H1 (cell line): Measurements from ENCODE around the gene ODC1. TPM values are rescaled to one million over a fixed set of nuclear protein-coding genes. Genes with fewer than 3 reads are reported as not detected.

Experiments used
- CBX8 ChIP-seq: fragments of 300-800, 300-1000 bp; sonication (generic); IDR thresholded peaks from 2 replicates; pipeline ENCODE4 v1.7.1; 2016; ENCODE audit warnings: low read depth, low read length, borderline replicate concordance
- CHD2 ChIP-seq: IDR thresholded peaks from 2 replicates; pipeline ENCODE4 v1.6.1; 2012; ENCODE audit warnings: low read length, improper control_type of control experiment
- HDAC2 ChIP-seq, 2 experiments: fragments of 300-600 bp in 1 of 2; sonication (generic) in 1 of 2; IDR thresholded peaks; 2 replicates each; pipeline ENCODE4 v1.6.1; 2011 to 2012; ENCODE audit warnings: low read depth in 2 of 2, low read length in 2 of 2, mild to moderate bottlenecking in 2 of 2, moderate library complexity in 2 of 2, borderline replicate concordance in 1 of 2, inconsistent platforms in 1 of 2
- KDM1A ChIP-seq: fragments of 200-600, 300-600 bp; sonication (generic); IDR thresholded peaks from 2 replicates; pipeline ENCODE4 v1.7.1; 2016; ENCODE audit warnings: mild to moderate bottlenecking, low read length, borderline replicate concordance
- NRF1 ChIP-seq: IDR thresholded peaks from 2 replicates; pipeline ENCODE4 v1.6.1; 2011; ENCODE audit warnings: mild to moderate bottlenecking, low read depth, low read length, improper control_type of control experiment
- POLR2AphosphoS5 ChIP-seq: IDR thresholded peaks from 2 replicates; pipeline ENCODE4 v1.6.1; 2011; ENCODE audit warnings: low read depth, low read length
- polyA plus RNA-seq, 7 experiments: library from polyadenylated mRNA; depleted of rRNA in 3 of 7; stranded (reverse) in 5 of 7; unstranded in 2 of 7; fragments of >200 nt in 5 of 7; fragments of 200-250 nt in 2 of 7; gene quantifications; 1 replicate in 5 of 7; 2 replicates in 1 of 7; 4 replicates in 1 of 7; pipeline versions ENCODE4 v1.2.1 to v1.2.3, GENCODE V29; 2011 to 2013; ENCODE audit warnings: missing spikeins in 2 of 7, mixed read lengths in 2 of 7
- total RNA-seq: library from RNA; stranded (reverse); fragmentation: NEBNext Ultra II Directional; extraction: Animal tissue kit (Norgen Biotek cat#: 25700); gene quantifications from 2 replicates; pipeline ENCODE4 v1.2.1, GENCODE V29; 2021
- TF ChIP-seq, protein P1 (sequence below): IDR thresholded peaks from 2 replicates; pipeline ENCODE4 v1.6.1; 2012; ENCODE audit warnings: inconsistent platforms

ODC1 gene
- total and polyA plus RNA-seq, 2 of the 8 experiments (the other 6 are each of a cell fraction or from before 2014, with no cell fraction given), result 57.2 to 76.7 TPM

DNA sequence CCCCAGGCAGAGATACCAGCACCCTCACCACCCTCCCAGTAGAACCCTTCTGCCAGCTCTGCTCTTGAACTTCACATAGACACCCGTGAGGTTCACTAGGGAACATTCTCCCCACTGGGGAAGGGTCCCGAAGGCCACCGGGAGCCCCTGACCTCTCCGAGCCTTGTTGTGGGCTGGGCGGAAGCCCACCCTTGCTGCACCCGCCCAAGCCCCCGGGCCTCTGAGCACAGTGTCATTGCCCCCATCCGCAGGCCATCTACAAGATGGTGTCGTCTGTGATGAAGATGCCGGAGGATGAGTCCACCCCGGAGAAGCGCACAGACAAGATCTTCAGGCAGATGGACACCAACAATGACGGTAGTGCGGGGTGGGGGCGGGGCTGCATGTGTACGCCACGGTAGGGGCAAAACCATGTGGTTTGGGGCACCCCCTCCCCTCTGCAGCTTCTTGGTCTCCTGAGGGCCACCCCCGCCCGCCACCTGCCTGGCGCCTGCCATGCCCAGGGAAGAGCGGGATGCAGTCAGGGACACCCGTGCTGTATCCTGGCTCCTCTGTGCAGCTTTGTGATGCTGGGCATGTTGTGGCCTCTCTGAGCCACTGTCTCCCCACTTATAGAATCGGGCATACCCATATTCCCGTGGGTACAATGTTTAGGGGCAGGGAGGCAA, 25.3 kb downstream of the ODC1 start (continued):
- no peak for TF ChIP-seq HDAC2 (IDR thresholded peaks at IDR 0.05; ENCODE audit: borderline replicate concordance in 1 of 2, low read depth in 2 of 2, low read length in 2 of 2)
- TF ChIP-seq NRF1, result no peak
- TF ChIP-seq CBX8, result no peak
- no peak for TF ChIP-seq KDM1A
- TF ChIP-seq POLR2AphosphoS5, result no peak
- no peak for TF ChIP-seq CHD2
- TF ChIP-seq, protein P1, sequence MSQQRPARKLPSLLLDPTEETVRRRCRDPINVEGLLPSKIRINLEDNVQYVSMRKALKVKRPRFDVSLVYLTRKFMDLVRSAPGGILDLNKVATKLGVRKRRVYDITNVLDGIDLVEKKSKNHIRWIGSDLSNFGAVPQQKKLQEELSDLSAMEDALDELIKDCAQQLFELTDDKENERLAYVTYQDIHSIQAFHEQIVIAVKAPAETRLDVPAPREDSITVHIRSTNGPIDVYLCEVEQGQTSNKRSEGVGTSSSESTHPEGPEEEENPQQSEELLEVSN, result no peak
